NCI-H2029 (cell line): ENCODE results near the gene DDRGK1.
A peak's percentile ranks its signal among the peaks of the same experiment; 100 is the strongest.

Source experiments
- DNase-seq: peaks from one replicate; lab custom pipeline; 2025; lab: John Stamatoyannopoulos, UW

DDRGK1 gene

GRCh38 chr20:3235666-3236324, 31.3 kb upstream of the DDRGK1 start:
- DNase-seq, result no peak

GRCh38 chr20:3233991-3234498, 29.6 kb upstream of the DDRGK1 start:
- no peak for DNase-seq

GRCh38 chr20:3233131-3233990, 28.9 kb upstream of the DDRGK1 start:
- no peak for DNase-seq

- no peak for DNase-seq
Measured at GRCh38 chr20:3231889-3232588, 27.6 kb upstream of the DDRGK1 start.

GRCh38 chr20:3231116-3231515, 26.6 kb upstream of the DDRGK1 start:
- DNase-seq, result no peak

GRCh38 chr20:3229798-3230197, 25.3 kb upstream of the DDRGK1 start:
- DNase-seq, result no peak

GRCh38 chr20:3229158-3229557, 24.7 kb upstream of the DDRGK1 start:
- DNase-seq, result no peak

GRCh38 chr20:3228750-3229032, 24.2 kb upstream of the DDRGK1 start:
- no peak for DNase-seq

- no peak for DNase-seq
Measured at GRCh38 chr20:3227936-3228749, 23.7 kb upstream of the DDRGK1 start.

GRCh38 chr20:3227506-3227905, 23.0 kb upstream of the DDRGK1 start:
- no peak for DNase-seq

GRCh38 chr20:3226864-3227263, 22.4 kb upstream of the DDRGK1 start:
- no peak for DNase-seq

- DNase-seq, result no peak
Measured at GRCh38 chr20:3226093-3226492, 21.6 kb upstream of the DDRGK1 start.

- DNase-seq, result no peak
Measured at GRCh38 chr20:3224681-3225421, 20.4 kb upstream of the DDRGK1 start.

GRCh38 chr20:3223994-3224680, 19.7 kb upstream of the DDRGK1 start:
- DNase-seq, result no peak

GRCh38 chr20:3223651-3223993, 19.1 kb upstream of the DDRGK1 start:
- peak; percentile 76 for DNase-seq

- DNase-seq, result peak; percentile 98
Measured at GRCh38 chr20:3222635-3223600, 18.4 kb upstream of the DDRGK1 start.

GRCh38 chr20:3221398-3222226, 17.1 kb upstream of the DDRGK1 start:
- no peak for DNase-seq

- DNase-seq, result peak; percentile 72
Measured at GRCh38 chr20:3218307-3218988, 14.0 kb upstream of the DDRGK1 start.
